IMR-90 (cell line): ENCODE data around the gene KIF25. TPM values are rescaled to one million over a fixed set of nuclear protein-coding genes. Genes with fewer than 3 reads are reported as not detected.

Experiments
- ATAC-seq: fragments of 200-7000 bp; cut with Tn5 transposase; 2 replicates; pipeline ENCODE4 v1.9.1; 2020; ENCODE audit warnings: low read depth, mild to moderate bottlenecking, moderate library complexity
- BruUV-seq: library from RNA; stranded (reverse); fragments of 400-500 nt; replicated peaks from 2 replicates; lab custom pipeline; 2021; lab: Mats Ljungman, UMichigan
- CTCF ChIA-PET: fragments of 300-600 bp; formaldehyde crosslinking; extraction: SDS; loops from one replicate; lab custom pipeline; 2021; ENCODE audit warnings: antibody characterized with exemption; lab: Yijun Ruan, JAX
- POLR2A ChIA-PET: fragments of 300-600 bp; sonication (Branson Sonifier 250); formaldehyde crosslinking; loops from one replicate; lab custom pipeline; 2022; ENCODE audit warnings: antibody characterized with exemption; ENCODE audit not compliant: unreplicated experiment; lab: Charles Lee
- DNase-seq: peaks from one replicate; pipeline ENCODE4 v3.0.0; 2013
- H2AFZ ChIP-seq: replicated peaks from 2 replicates; pipeline ENCODE3; 2013; ENCODE audit warnings: low read length, mild to moderate bottlenecking; ENCODE audit not compliant: poor library complexity
- H2AK5ac ChIP-seq: 2 replicates; pipeline ENCODE4 v1.6.1; 2013; ENCODE audit warnings: low read depth, low read length, inconsistent platforms
- H2AK9ac ChIP-seq: replicated peaks from 2 replicates; pipeline ENCODE3; 2013; ENCODE audit warnings: mild to moderate bottlenecking, low read depth, low read length, moderate library complexity; ENCODE audit not compliant: poor library complexity
- H2BK120ac ChIP-seq: 2 replicates; pipeline ENCODE4 v1.6.1; 2013; ENCODE audit warnings: low read depth, low read length, inconsistent platforms
- H2BK15ac ChIP-seq: 3 replicates; pipeline ENCODE4 v1.6.1; 2013; ENCODE audit warnings: low read depth, low read length, inconsistent platforms
- H2BK20ac ChIP-seq: 2 replicates; pipeline ENCODE4 v1.6.1; 2013; ENCODE audit warnings: low read depth, mild to moderate bottlenecking, inconsistent platforms, low read length, moderate library complexity
- H2BK5ac ChIP-seq: 2 replicates; pipeline ENCODE4 v1.6.1; 2013; ENCODE audit warnings: mild to moderate bottlenecking, low read depth, low read length, inconsistent platforms; ENCODE audit not compliant: poor library complexity, severe bottlenecking
- H3K14ac ChIP-seq: replicated peaks from 2 replicates; pipeline ENCODE4 v1.6.1; 2013; ENCODE audit warnings: low read depth, low read length, inconsistent platforms
- H3K18ac ChIP-seq: 2 replicates; pipeline ENCODE4 v1.6.1; 2013; ENCODE audit warnings: low read depth, low read length, control low read depth
- H3K23ac ChIP-seq: 2 replicates; pipeline ENCODE4 v1.6.1; 2013; ENCODE audit warnings: low read depth, low read length, inconsistent platforms
- H3K27ac ChIP-seq: 2 replicates; pipeline ENCODE4 v1.5.1; 2013; ENCODE audit warnings: mild to moderate bottlenecking, control low read depth, low read length; ENCODE audit not compliant: insufficient read depth
- H3K27me3 ChIP-seq: 2 replicates; pipeline ENCODE4 v1.6.1; 2013; ENCODE audit warnings: low read length; ENCODE audit not compliant: control insufficient read depth, insufficient read depth
- H3K36me3 ChIP-seq: 2 replicates; pipeline ENCODE4 v1.6.1; 2013; ENCODE audit warnings: low read length, mixed read lengths; ENCODE audit not compliant: control insufficient read depth, insufficient read depth
- H3K4ac ChIP-seq: 2 replicates; pipeline ENCODE4 v1.6.1; 2013; ENCODE audit warnings: low read depth, low read length, inconsistent platforms
- H3K4me1 ChIP-seq: 2 replicates; pipeline ENCODE4 v1.6.1; 2013; ENCODE audit warnings: low read length, mixed read lengths; ENCODE audit not compliant: control insufficient read depth, insufficient read depth
- H3K4me2 ChIP-seq: 2 replicates; pipeline ENCODE4 v1.6.1; 2013; ENCODE audit warnings: low read depth, mild to moderate bottlenecking, control low read depth, low read length, moderate library complexity
- H3K4me3 ChIP-seq: 2 replicates; pipeline ENCODE4 v1.5.1; 2013; ENCODE audit warnings: low read depth, mild to moderate bottlenecking, control low read depth, low read length, moderate library complexity; ENCODE audit not compliant: insufficient read depth
- H3K56ac ChIP-seq: 2 replicates; pipeline ENCODE4 v1.6.1; 2013; ENCODE audit warnings: low read length, inconsistent platforms; ENCODE audit not compliant: insufficient read depth; ENCODE audit errors: extremely low read depth
- H3K79me1 ChIP-seq, 2 experiments: 2 replicates each; pipeline ENCODE4 v1.6.1; 2013; ENCODE audit warnings: low read length in 2 of 2, inconsistent platforms in 1 of 2, low read depth in 1 of 2
- H3K9ac ChIP-seq: 2 replicates; pipeline ENCODE4 v1.6.1; 2013; ENCODE audit warnings: low read depth, low read length, control low read depth
- H3K9me1 ChIP-seq: 2 replicates; pipeline ENCODE4 v1.6.1; 2013; ENCODE audit warnings: low read length, inconsistent platforms; ENCODE audit not compliant: insufficient read depth
- H3K9me3 ChIP-seq: 2 replicates; pipeline ENCODE4 v1.6.1; 2013; ENCODE audit warnings: low read length; ENCODE audit not compliant: control insufficient read depth, insufficient read depth
- H4K20me1 ChIP-seq: 2 replicates; pipeline ENCODE4 v1.6.1; 2013; ENCODE audit warnings: low read length, inconsistent platforms; ENCODE audit not compliant: insufficient read depth
- H4K5ac ChIP-seq: 2 replicates; pipeline ENCODE4 v1.6.1; 2013; ENCODE audit warnings: mild to moderate bottlenecking, low read depth, low read length, control low read depth
- H4K8ac ChIP-seq, 2 experiments: 2 replicates each; pipeline ENCODE4 v1.6.1; 2013; ENCODE audit warnings: low read depth in 2 of 2, low read length in 2 of 2, control low read depth in 1 of 2, inconsistent platforms in 1 of 2
- H4K91ac ChIP-seq: 2 replicates; pipeline ENCODE4 v1.6.1; 2013; ENCODE audit warnings: low read depth, low read length, inconsistent platforms; ENCODE audit not compliant: insufficient read depth
- BHLHE40 ChIP-seq: fragments of 150-350 bp; IDR thresholded peaks from 2 replicates; pipeline ENCODE4 v1.6.1; 2016; ENCODE audit warnings: mild to moderate bottlenecking, low read depth, low read length
- CEBPB ChIP-seq: IDR thresholded peaks from 2 replicates; pipeline ENCODE4 v1.6.1; 2012; ENCODE audit warnings: low read depth, low read length, improper control_type of control experiment
- CHD1 ChIP-seq: IDR thresholded peaks from 2 replicates; pipeline ENCODE4 v1.6.1; 2012; ENCODE audit warnings: low read depth, low read length, improper control_type of control experiment
- FOS ChIP-seq: fragments of 150-350 bp; IDR thresholded peaks from 2 replicates; pipeline ENCODE4 v1.6.1; 2016; ENCODE audit warnings: low read depth, low read length
- MAFK ChIP-seq: IDR thresholded peaks from 2 replicates; pipeline ENCODE4 v1.6.1; 2012; ENCODE audit warnings: low read depth, low read length, improper control_type of control experiment
- MAZ ChIP-seq: IDR thresholded peaks from 2 replicates; pipeline ENCODE4 v1.6.1; 2012; ENCODE audit warnings: low read depth, mild to moderate bottlenecking, low read length, improper control_type of control experiment, moderate library complexity, borderline replicate concordance
- MXI1 ChIP-seq: IDR thresholded peaks from 2 replicates; pipeline ENCODE4 v1.6.1; 2012; ENCODE audit warnings: low read depth, mild to moderate bottlenecking, low read length, moderate library complexity, borderline replicate concordance
- NFE2L2 ChIP-seq: fragments of 150-350 bp; IDR thresholded peaks from 2 replicates; pipeline ENCODE4 v1.6.1; 2016; ENCODE audit warnings: low read depth, mild to moderate bottlenecking, low read length
- POLR2A ChIP-seq: IDR thresholded peaks from 2 replicates; pipeline ENCODE4 v1.6.1; 2012; ENCODE audit warnings: mild to moderate bottlenecking, low read depth, low read length
- RAD21 ChIP-seq: IDR thresholded peaks from 2 replicates; pipeline ENCODE4 v1.6.1; 2012; ENCODE audit warnings: low read length, improper control_type of control experiment
- RCOR1 ChIP-seq: IDR thresholded peaks from 2 replicates; pipeline ENCODE4 v1.6.1; 2012; ENCODE audit warnings: mild to moderate bottlenecking, low read length, improper control_type of control experiment; ENCODE audit not compliant: insufficient replicate concordance
- RFX5 ChIP-seq: IDR thresholded peaks from 2 replicates; pipeline ENCODE4 v1.8.0; 2012; ENCODE audit warnings: low read depth, mild to moderate bottlenecking, low read length, moderate library complexity
- SMC3 ChIP-seq: fragments of 150-350 bp; IDR thresholded peaks from 2 replicates; pipeline ENCODE4 v1.6.1; 2016; ENCODE audit warnings: low read depth, mild to moderate bottlenecking, antibody characterized with exemption, low read length, moderate library complexity
- WGBS, 2 experiments: methylation state at CpG; one replicate each; pipeline versions ENCODE4 v1.1.5 to v1.1.7; 2013; ENCODE audit warnings: missing lambda C conversion rate in 2 of 2; ENCODE audit not compliant: insufficient read length in 1 of 2; ENCODE audit errors: extremely low coverage in 2 of 2; 5-methylcytosine and 5-hydroxymethylcytosine counted together
- dilution Hi-C: fragments of 300-500 bp; cut with HindIII; formaldehyde crosslinking; loops from one replicate; pipeline ENCODE4 v1.14.3; 2018; ENCODE audit warnings: low sequenced_read_pairs; ENCODE audit not compliant: unreplicated experiment
- in situ Hi-C: fragments of 300-500 bp; cut with MboI; formaldehyde crosslinking; loops from 3 replicates; pipeline ENCODE4 v1.14.3; 2019; ENCODE audit warnings: low sequenced_read_pairs, inconsistent platforms, mixed read lengths
- intact Hi-C: fragments of 100-400 bp; cut with micrococcal nuclease; formaldehyde crosslinking; loops from 2 replicates; pipeline ENCODE4 v1.10.0; 2022
- polyA plus RNA-seq, 3 experiments: library from polyadenylated mRNA; depleted of rRNA; stranded (reverse); fragments of >200 nt; gene quantifications; 2 replicates each; pipeline ENCODE4 v1.2.3, GENCODE V29; 2012; ENCODE audit warnings: low replicate concordance in 1 of 3
- total RNA-seq: library from RNA; depleted of rRNA; stranded (reverse); fragments of >200 nt; gene quantifications from 2 replicates; pipeline ENCODE4 v1.2.3, GENCODE V29; 2012
- TF ChIP-seq, protein P1 (sequence below): conservative IDR thresholded peaks from 2 replicates; pipeline ENCODE4 v1.5.1; 2012; ENCODE audit warnings: mild to moderate bottlenecking, low read depth, low read length, improper control_type of control experiment
- TF ChIP-seq, protein P2 (sequence below): fragments of 150-350 bp; IDR thresholded peaks from 2 replicates; pipeline ENCODE4 v1.6.1; 2017; ENCODE audit warnings: mild to moderate bottlenecking, antibody characterized with exemption, low read length, low read depth
- TF ChIP-seq, protein P3 (sequence below): fragments of 150-350 bp; IDR thresholded peaks from 2 replicates; pipeline ENCODE4 v1.6.1; 2016; ENCODE audit warnings: low read depth, mild to moderate bottlenecking, low read length, moderate library complexity, borderline replicate concordance

Gene KIF25
- total and polyA plus RNA-seq, 2 of the 4 experiments (the other 2 are of a cell fraction), result not detected

DNA sequence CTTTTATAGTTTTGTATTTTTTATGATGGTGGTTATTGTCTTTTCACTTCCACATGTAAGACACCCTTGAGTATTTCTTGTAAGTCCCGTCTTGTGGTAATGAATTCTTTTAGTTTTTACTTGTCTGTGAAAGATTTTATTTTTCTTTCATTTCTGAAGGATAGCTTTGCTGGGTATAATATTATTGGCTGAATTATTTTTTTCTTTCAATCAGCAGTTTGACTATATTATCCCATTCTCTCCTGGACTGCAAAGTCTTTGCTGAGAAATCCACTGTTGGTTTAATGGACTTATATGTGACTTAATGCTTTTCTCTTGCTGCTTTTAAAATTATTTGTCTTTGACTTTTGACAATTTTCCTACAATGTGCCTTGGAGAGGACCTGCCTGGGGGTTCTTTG, 13.8 kb downstream of the KIF25 start:
- Histone ChIP-seq H3K36me3 (no peaks in the 10 kb centered on the region), H3K4ac (no peak overlapping the region), H4K8ac (no peak overlapping the region), H4K5ac (no peak overlapping the region), H3K4me3 (no peak overlapping the region), H3K9ac (no peak overlapping the region), H2BK120ac (no peak overlapping the region), H2BK15ac (no peak overlapping the region), H3K18ac (no peak overlapping the region), H3K56ac (no peak overlapping the region), H3K14ac (no peak overlapping the region), H3K4me1 (no peaks in the 10 kb centered on the region), H2BK5ac (no peak overlapping the region), H3K9me1 (no peaks in the 10 kb centered on the region), H3K23ac (no peak overlapping the region), H4K91ac (no peak overlapping the region), H2AFZ (no peak overlapping the region), H3K79me1 (no peaks in the 10 kb centered on the region), H2AK9ac (no peak overlapping the region), H3K27ac (no peak overlapping the region), H2AK5ac (no peak overlapping the region), H3K4me2 (no peak overlapping the region), H4K20me1 (no peaks in the 10 kb centered on the region), H2BK20ac (no peak overlapping the region), H3K9me3 (peaks cover 23% of the 10 kb centered on the region), H3K27me3 (peaks cover 6% of the 10 kb centered on the region)
- no TSS peak for BruUV-seq
- in situ Hi-C loops (no loop called here), dilution Hi-C loops (no loop called here), intact Hi-C loops (no loop called here)
- CTCF ChIA-PET, result no interaction called here
- POLR2A ChIA-PET, result no interaction called here
- DNase-seq (no peak), ATAC-seq (no peak)
- TF ChIP-seq RAD21 (no peak), BHLHE40 (no peak), MAFK (no peak), CEBPB (no peak), RFX5 (no peak), CHD1 (no peak), NFE2L2 (no peak), MAZ (no peak), POLR2A (no peak), FOS (no peak), SMC3 (no peak), RCOR1 (no peak), MXI1 (no peak)
- TF ChIP-seq, protein P1, sequence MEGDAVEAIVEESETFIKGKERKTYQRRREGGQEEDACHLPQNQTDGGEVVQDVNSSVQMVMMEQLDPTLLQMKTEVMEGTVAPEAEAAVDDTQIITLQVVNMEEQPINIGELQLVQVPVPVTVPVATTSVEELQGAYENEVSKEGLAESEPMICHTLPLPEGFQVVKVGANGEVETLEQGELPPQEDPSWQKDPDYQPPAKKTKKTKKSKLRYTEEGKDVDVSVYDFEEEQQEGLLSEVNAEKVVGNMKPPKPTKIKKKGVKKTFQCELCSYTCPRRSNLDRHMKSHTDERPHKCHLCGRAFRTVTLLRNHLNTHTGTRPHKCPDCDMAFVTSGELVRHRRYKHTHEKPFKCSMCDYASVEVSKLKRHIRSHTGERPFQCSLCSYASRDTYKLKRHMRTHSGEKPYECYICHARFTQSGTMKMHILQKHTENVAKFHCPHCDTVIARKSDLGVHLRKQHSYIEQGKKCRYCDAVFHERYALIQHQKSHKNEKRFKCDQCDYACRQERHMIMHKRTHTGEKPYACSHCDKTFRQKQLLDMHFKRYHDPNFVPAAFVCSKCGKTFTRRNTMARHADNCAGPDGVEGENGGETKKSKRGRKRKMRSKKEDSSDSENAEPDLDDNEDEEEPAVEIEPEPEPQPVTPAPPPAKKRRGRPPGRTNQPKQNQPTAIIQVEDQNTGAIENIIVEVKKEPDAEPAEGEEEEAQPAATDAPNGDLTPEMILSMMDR, result no peak
- TF ChIP-seq, protein P2, sequence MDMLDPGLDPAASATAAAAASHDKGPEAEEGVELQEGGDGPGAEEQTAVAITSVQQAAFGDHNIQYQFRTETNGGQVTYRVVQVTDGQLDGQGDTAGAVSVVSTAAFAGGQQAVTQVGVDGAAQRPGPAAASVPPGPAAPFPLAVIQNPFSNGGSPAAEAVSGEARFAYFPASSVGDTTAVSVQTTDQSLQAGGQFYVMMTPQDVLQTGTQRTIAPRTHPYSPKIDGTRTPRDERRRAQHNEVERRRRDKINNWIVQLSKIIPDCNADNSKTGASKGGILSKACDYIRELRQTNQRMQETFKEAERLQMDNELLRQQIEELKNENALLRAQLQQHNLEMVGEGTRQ, result no peak
- TF ChIP-seq, protein P3, sequence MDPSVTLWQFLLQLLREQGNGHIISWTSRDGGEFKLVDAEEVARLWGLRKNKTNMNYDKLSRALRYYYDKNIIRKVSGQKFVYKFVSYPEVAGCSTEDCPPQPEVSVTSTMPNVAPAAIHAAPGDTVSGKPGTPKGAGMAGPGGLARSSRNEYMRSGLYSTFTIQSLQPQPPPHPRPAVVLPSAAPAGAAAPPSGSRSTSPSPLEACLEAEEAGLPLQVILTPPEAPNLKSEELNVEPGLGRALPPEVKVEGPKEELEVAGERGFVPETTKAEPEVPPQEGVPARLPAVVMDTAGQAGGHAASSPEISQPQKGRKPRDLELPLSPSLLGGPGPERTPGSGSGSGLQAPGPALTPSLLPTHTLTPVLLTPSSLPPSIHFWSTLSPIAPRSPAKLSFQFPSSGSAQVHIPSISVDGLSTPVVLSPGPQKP, result no peak
- no CpG with 5 or more reads among the region's 1 CpG for whole genome bisulfite sequencing, 2 experiments
